CD4-positive, alpha-beta memory T cell (primary cell): ENCODE data around the gene NFAT5. TPM values are rescaled to one million over a fixed set of nuclear protein-coding genes. Genes with fewer than 3 reads are reported as not detected.
A peak's percentile ranks its signal among the peaks of the same experiment; 100 is the strongest.
"Not testable (repeated sequence)": the region's sequence is repeated elsewhere in the genome, so short reads cannot be mapped to it uniquely, and the experiment has no call there.

Experiments used
- CTCF ChIA-PET: fragments of 350-600 bp; sonication (Branson Sonifier 250); formaldehyde crosslinking; loops from one replicate; lab custom pipeline; 2021; ENCODE audit warnings: inconsistent platforms; ENCODE audit not compliant: partially characterized antibody; lab: Charles Lee
- POLR2A ChIA-PET: fragments of 350-600 bp; sonication (Branson Sonifier 250); formaldehyde crosslinking; loops from one replicate; lab custom pipeline; 2021; ENCODE audit not compliant: partially characterized antibody; lab: Charles Lee
- DNase-seq, 5 donors: peaks; one replicate each; pipeline versions ENCODE4 v3.0.0 to v3.0.0-alpha.2; 2020 to 2022; ENCODE audit warnings: mixed read lengths in 1 of 5
- H3K27ac ChIP-seq: one replicate; pipeline ENCODE4 v1.7.0; 2013; ENCODE audit warnings: low read depth, low read length
- H3K27me3 ChIP-seq: 2 replicates; pipeline ENCODE4 v1.7.0; 2013; ENCODE audit warnings: mild to moderate bottlenecking, low read length, moderate library complexity; ENCODE audit not compliant: insufficient read depth
- H3K36me3 ChIP-seq: 2 replicates; pipeline ENCODE4 v1.7.0; 2013; ENCODE audit warnings: mild to moderate bottlenecking, low read length, moderate library complexity; ENCODE audit not compliant: insufficient read depth
- H3K4me1 ChIP-seq: 2 replicates; pipeline ENCODE4 v1.7.0; 2013; ENCODE audit warnings: mild to moderate bottlenecking, low read length, moderate library complexity; ENCODE audit not compliant: insufficient read depth
- H3K4me3 ChIP-seq, 2 donors: one replicate each; pipeline ENCODE4 v1.7.0; 2013; ENCODE audit warnings: low read length in 2 of 2, mild to moderate bottlenecking in 1 of 2
- H3K9me3 ChIP-seq, 2 donors: one replicate each; pipeline ENCODE4 v1.7.0; 2013; ENCODE audit warnings: low read length in 2 of 2, control low read depth in 1 of 2; ENCODE audit not compliant: control insufficient read depth in 1 of 2
- H3K27ac Mint-ChIP-seq, 7 donors: one replicate each; pipeline ENCODE4 v1.8.0; 2020 to 2021; ENCODE audit warnings: mixed read lengths in 7 of 7, mild to moderate bottlenecking in 6 of 7, inconsistent platforms in 3 of 7, moderate library complexity in 3 of 7
- H3K27me3 Mint-ChIP-seq, 2 donors: one replicate each; pipeline ENCODE4 v1.8.0; 2020 to 2021; ENCODE audit warnings: mixed read lengths in 2 of 2
- H3K36me3 Mint-ChIP-seq, 2 donors: one replicate each; pipeline ENCODE4 v1.8.0; 2020 to 2021; ENCODE audit warnings: mixed read lengths in 2 of 2, inconsistent platforms in 1 of 2, mild to moderate bottlenecking in 1 of 2
- H3K4me1 Mint-ChIP-seq, 4 donors: one replicate each; pipeline ENCODE4 v1.8.0; 2020 to 2021; ENCODE audit warnings: mixed read lengths in 4 of 4, mild to moderate bottlenecking in 1 of 4
- H3K4me3 Mint-ChIP-seq, 8 donors: one replicate each; pipeline ENCODE4 v1.8.0; 2020 to 2021; ENCODE audit warnings: mixed read lengths in 8 of 8, mild to moderate bottlenecking in 7 of 8, moderate library complexity in 6 of 8, inconsistent platforms in 3 of 8
- H3K9me3 Mint-ChIP-seq, 8 donors: one replicate each; pipeline ENCODE4 v1.8.0; 2020 to 2021; ENCODE audit warnings: mixed read lengths in 8 of 8, mild to moderate bottlenecking in 5 of 8, inconsistent platforms in 3 of 8, moderate library complexity in 1 of 8
- intact Hi-C: fragments of 100-400 bp; cut with micrococcal nuclease; formaldehyde crosslinking; loops from one replicate; pipeline ENCODE4 v1.15.1; 2023
- polyA plus RNA-seq, 2 donors: library from polyadenylated mRNA; unstranded; fragments of 300-500 nt; fragmentation: Illumina TruSeq; gene quantifications; one replicate each; pipeline ENCODE4 v1.2.3, GENCODE V29; 2021
- total RNA-seq, 2 experiments: library from RNA; stranded (reverse); gene quantifications; one replicate each; pipeline ENCODE4 v1.2.3, GENCODE V29; 2021

NFAT5 gene
- total and polyA plus RNA-seq, 4 experiments from 2014 or later: 1.8 to 35.6 (median 18.7) TPM

GRCh38 chr16:69620573-69620972 lies 54.8 kb downstream of the NFAT5 start:
- Mint-ChIP-seq H3K27me3 (no peaks in the 10 kb centered on the region), H3K4me1 (peaks cover 17 to 36% (median 26%) of the 10 kb centered on the region in 4 donors), H3K9me3 (no peaks in the 10 kb centered on the region), H3K36me3 (peaks cover 10 to 15% of the 10 kb centered on the region in 2 donors), H3K27ac (no peak overlapping the region), H3K4me3 (no peak overlapping the region)
- ChIA-PET POLR2A (no interaction called here), CTCF (no interaction called here)
- H3K27ac ChIP-seq: no peak overlapping the region
- H3K36me3 ChIP-seq: no peaks in the 10 kb centered on the region
- intact Hi-C loops: no loop called here
- H3K9me3 ChIP-seq: no peaks in the 10 kb centered on the region
- H3K4me3 ChIP-seq: no peak overlapping the region
- no peak for DNase-seq
- H3K27me3 ChIP-seq: no peaks in the 10 kb centered on the region
- peaks cover 6% of the 10 kb centered on the region for H3K4me1 ChIP-seq

GRCh38 chr16:69621225-69621624 lies 55.5 kb downstream of the NFAT5 start:
- DNase-seq: no peak
- H3K9me3 ChIP-seq: no peaks in the 10 kb centered on the region
- H3K36me3 ChIP-seq: peaks cover 3% of the 10 kb centered on the region
- peaks cover 6 to 11% of the 10 kb centered on the region in 2 donors for H3K36me3 Mint-ChIP-seq
- CTCF ChIA-PET: no interaction called here
- H3K27me3 Mint-ChIP-seq: no peaks in the 10 kb centered on the region
- H3K4me3 Mint-ChIP-seq: no peak overlapping the region
- no peaks in the 10 kb centered on the region for H3K9me3 Mint-ChIP-seq
- peaks cover 15 to 30% (median 21%) of the 10 kb centered on the region in 4 donors for H3K4me1 Mint-ChIP-seq
- peak overlapping the region in 1 of 7 donors; percentile 3 for H3K27ac Mint-ChIP-seq
- POLR2A ChIA-PET: no interaction called here
- no peak overlapping the region for H3K27ac ChIP-seq
- H3K4me1 ChIP-seq: peaks cover 6% of the 10 kb centered on the region
- intact Hi-C loops: no loop called here
- no peak overlapping the region for H3K4me3 ChIP-seq
- H3K27me3 ChIP-seq: no peaks in the 10 kb centered on the region

- peak overlapping the region in 1 of 7 donors; percentile 61 for H3K27ac Mint-ChIP-seq
- POLR2A ChIA-PET: no interaction called here
- peaks cover 11 to 14% of the 10 kb centered on the region in 2 donors for H3K36me3 Mint-ChIP-seq
- Histone ChIP-seq H3K36me3 (peaks cover 4% of the 10 kb centered on the region), H3K27me3 (no peaks in the 10 kb centered on the region), H3K4me3 (no peak overlapping the region), H3K4me1 (no peaks in the 10 kb centered on the region), H3K9me3 (no peaks in the 10 kb centered on the region), H3K27ac (no peak overlapping the region)
- peaks cover 3 to 10% (median 10%) of the 10 kb centered on the region in 4 donors for H3K4me1 Mint-ChIP-seq
- no peak overlapping the region for H3K4me3 Mint-ChIP-seq
- H3K27me3 Mint-ChIP-seq: no peaks in the 10 kb centered on the region
- no peaks in the 10 kb centered on the region for H3K9me3 Mint-ChIP-seq
- CTCF ChIA-PET: interaction anchor here (0.7 kb wide), 1 partner anchor 14 kb away, joined by 3 read pairs; no protein-coding TSS in a partner anchor
- no peak for DNase-seq
- intact Hi-C loops: no loop called here
Observed at GRCh38 chr16:69626256-69626655, 60.5 kb downstream of the NFAT5 start.

GRCh38 chr16:69632828-69633227 lies 67.1 kb downstream of the NFAT5 start:
- Histone ChIP-seq H3K4me1 (no peaks in the 10 kb centered on the region), H3K9me3 (no peaks in the 10 kb centered on the region), H3K36me3 (no peaks in the 10 kb centered on the region), H3K27ac (no peak overlapping the region), H3K4me3 (no peak overlapping the region), H3K27me3 (no peaks in the 10 kb centered on the region)
- peaks cover 39 to 40% of the 10 kb centered on the region in 2 donors for H3K36me3 Mint-ChIP-seq
- CTCF ChIA-PET: no interaction called here
- H3K4me3 Mint-ChIP-seq: no peak overlapping the region
- intact Hi-C loops: no loop called here
- peaks cover 0 to 6% (median 0%) of the 10 kb centered on the region in 4 donors for H3K4me1 Mint-ChIP-seq
- peaks cover 0 to 10% (median 7%) of the 10 kb centered on the region in 8 donors for H3K9me3 Mint-ChIP-seq
- POLR2A ChIA-PET: no interaction called here
- H3K27me3 Mint-ChIP-seq: no peaks in the 10 kb centered on the region
- H3K27ac Mint-ChIP-seq: no peak overlapping the region
- DNase-seq: no peak

- H3K27me3 ChIP-seq: no peaks in the 10 kb centered on the region
- no peaks in the 10 kb centered on the region for H3K4me1 ChIP-seq
- peaks cover 39 to 40% of the 10 kb centered on the region in 2 donors for H3K36me3 Mint-ChIP-seq
- H3K27me3 Mint-ChIP-seq: no peaks in the 10 kb centered on the region
- no peak overlapping the region for H3K4me3 ChIP-seq
- DNase-seq: no peak
- H3K4me3 Mint-ChIP-seq: peak overlapping the region in 1 of 8 donors; percentile 46
- H3K9me3 ChIP-seq: no peaks in the 10 kb centered on the region
- H3K9me3 Mint-ChIP-seq: peaks cover 0 to 10% (median 7%) of the 10 kb centered on the region in 8 donors
- intact Hi-C loops: no loop called here
- no peaks in the 10 kb centered on the region for H3K36me3 ChIP-seq
- no peak overlapping the region for H3K27ac ChIP-seq
- peak overlapping the region in 1 of 7 donors; percentile 2 for H3K27ac Mint-ChIP-seq
- peaks cover 0 to 6% (median 0%) of the 10 kb centered on the region in 4 donors for H3K4me1 Mint-ChIP-seq
- CTCF ChIA-PET: no interaction called here
- POLR2A ChIA-PET: no interaction called here
Observed at GRCh38 chr16:69633375-69633774, 67.6 kb downstream of the NFAT5 start.

- CTCF ChIA-PET, H3K9me3 Mint-ChIP-seq, H3K27me3 ChIP-seq, H3K9me3 ChIP-seq, H3K27ac ChIP-seq, DNase-seq, H3K4me1 Mint-ChIP-seq, H3K4me3 ChIP-seq, H3K27ac Mint-ChIP-seq, H3K27me3 Mint-ChIP-seq, H3K4me1 ChIP-seq, H3K4me3 Mint-ChIP-seq, POLR2A ChIA-PET, H3K36me3 ChIP-seq, intact Hi-C loops: not testable (repeated sequence)
- peaks cover 32 to 33% of the 10 kb centered on the region in 2 donors for H3K36me3 Mint-ChIP-seq
Observed at GRCh38 chr16:69636563-69637146, 70.9 kb downstream of the NFAT5 start.

- H3K4me3 Mint-ChIP-seq, H3K4me3 ChIP-seq, intact Hi-C loops, H3K4me1 Mint-ChIP-seq, H3K9me3 Mint-ChIP-seq, H3K4me1 ChIP-seq, CTCF ChIA-PET, DNase-seq, H3K27ac ChIP-seq, POLR2A ChIA-PET, H3K36me3 ChIP-seq, H3K9me3 ChIP-seq, H3K27me3 ChIP-seq, H3K27me3 Mint-ChIP-seq: not testable (repeated sequence)
- peak overlapping the region in 1 of 7 donors; percentile 17 for H3K27ac Mint-ChIP-seq
- peaks cover 28 to 32% of the 10 kb centered on the region in 2 donors for H3K36me3 Mint-ChIP-seq
Observed at GRCh38 chr16:69637206-69637865, 71.6 kb downstream of the NFAT5 start.
